Smooth muscle cell (in vitro differentiated cells): Measurements from ENCODE around the gene GNE. TPM values are rescaled to one million over a fixed set of nuclear protein-coding genes. Genes with fewer than 3 reads are reported as not detected.
A peak's percentile ranks its signal among the peaks of the same experiment; 100 is the strongest.
"Not testable (repeated sequence)": the region's sequence is repeated elsewhere in the genome, so short reads cannot be mapped to it uniquely, and the experiment has no call there.

Experiments
- DNase-seq: peaks from one replicate; lab custom pipeline; 2025; ENCODE audit not compliant: unreplicated experiment; lab: John Stamatoyannopoulos, UW
- H2AFZ ChIP-seq: fragments of 200-600 bp; sonication (generic); 2 replicates; pipeline ENCODE4 v1.6.0; 2016; ENCODE audit warnings: antibody characterized with exemption, low read depth, mild to moderate bottlenecking
- H3F3A ChIP-seq: fragments of 200-600 bp; sonication (generic); 2 replicates; pipeline ENCODE4 v1.6.0; 2017; ENCODE audit warnings: antibody characterized with exemption, low read depth
- H3K27ac ChIP-seq: fragments of 200-600 bp; sonication (generic); 2 replicates; pipeline ENCODE4 v1.5.1; 2016; ENCODE audit warnings: low read depth, mild to moderate bottlenecking
- H3K27me3 ChIP-seq: fragments of 200-600 bp; sonication (generic); 2 replicates; pipeline ENCODE4 v1.6.1; 2016; ENCODE audit warnings: low read depth, mild to moderate bottlenecking
- H3K36me3 ChIP-seq: fragments of 200-600 bp; sonication (generic); 2 replicates; pipeline ENCODE4 v1.5.1; 2016; ENCODE audit warnings: low read depth
- H3K4me1 ChIP-seq: fragments of 200-600 bp; sonication (generic); 2 replicates; pipeline ENCODE4 v1.5.1; 2016; ENCODE audit warnings: low read depth
- H3K4me2 ChIP-seq: fragments of 200-600 bp; sonication (generic); 2 replicates; pipeline ENCODE4 v1.6.0; 2016; ENCODE audit warnings: mild to moderate bottlenecking
- H3K4me3 ChIP-seq: fragments of 200-600 bp; sonication (generic); 2 replicates; pipeline ENCODE4 v1.5.1; 2016; ENCODE audit warnings: mild to moderate bottlenecking
- H3K79me2 ChIP-seq: fragments of 200-600 bp; sonication (generic); 2 replicates; pipeline ENCODE4 v1.6.0; 2016; ENCODE audit warnings: low read depth, mild to moderate bottlenecking
- H3K9ac ChIP-seq: fragments of 200-600 bp; sonication (generic); 2 replicates; pipeline ENCODE4 v1.6.0; 2016; ENCODE audit warnings: low read depth
- H3K9me3 ChIP-seq: fragments of 200-600 bp; sonication (generic); replicated peaks from 2 replicates; pipeline ENCODE4 v1.5.1; 2016; ENCODE audit warnings: low read depth
- H4K20me1 ChIP-seq: fragments of 200-600 bp; sonication (generic); 2 replicates; pipeline ENCODE4 v1.6.0; 2016; ENCODE audit warnings: low read depth
- WGBS: methylation state at CpG from one replicate; pipeline ENCODE4 v1.1.7; 2016; ENCODE audit warnings: low lambda C conversion rate; 5-methylcytosine and 5-hydroxymethylcytosine counted together
- polyA plus RNA-seq: library from polyadenylated mRNA; unstranded; fragments of >200 nt; fragmentation: Nextera tagmentation; extraction: Ambion mirVana; gene quantifications from 2 replicates; pipeline ENCODE4 v1.2.1, GENCODE V29; 2016
- total RNA-seq: library from RNA; depleted of rRNA; stranded (reverse); fragments of >200 nt; gene quantifications from 2 replicates; pipeline ENCODE4 v1.2.3, GENCODE V29; 2014
- TF ChIP-seq, protein P1 (sequence below): fragments of 200-600 bp; sonication (generic); IDR thresholded peaks from 2 replicates; pipeline ENCODE4 v1.5.1; 2017; ENCODE audit warnings: borderline replicate concordance, mild to moderate bottlenecking, antibody characterized with exemption; ENCODE audit not compliant: insufficient read depth, poor library complexity, severe bottlenecking

GNE gene
- total and polyA plus RNA-seq, 2 experiments from 2014 or later, result 7.0 to 20.8 TPM

DNA sequence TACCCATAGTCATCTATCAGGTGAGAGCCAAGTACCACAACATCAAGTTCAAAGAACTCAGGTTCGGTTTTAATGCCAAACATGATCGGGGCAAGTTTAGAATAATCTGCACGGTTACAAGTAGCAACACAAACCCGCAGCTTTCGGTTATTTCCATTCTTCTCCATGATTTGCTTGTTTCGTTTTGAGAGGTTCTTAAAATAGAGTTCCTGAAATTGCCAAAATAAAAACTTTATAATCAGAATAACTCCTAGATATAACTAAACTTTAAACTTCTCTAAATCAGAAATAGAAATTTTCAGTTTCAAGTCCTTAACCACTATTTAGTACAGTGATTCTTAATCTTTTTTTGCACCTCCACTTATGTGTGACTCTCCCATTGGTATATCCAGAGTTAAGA is 9.1 kb downstream of the GNE start:
- no peak overlapping the region for H3K9ac ChIP-seq
- H3K9me3 ChIP-seq, result no peaks in the 10 kb centered on the region
- no peak overlapping the region for H3K4me2 ChIP-seq
- H2AFZ ChIP-seq, result no peak overlapping the region
- H3K4me3 ChIP-seq, result no peak overlapping the region
- H3K27ac ChIP-seq, result no peak overlapping the region
- DNase-seq, result no peak
- H3K79me2 ChIP-seq, result peaks cover 52% of the 10 kb centered on the region
- TF ChIP-seq, protein P1, sequence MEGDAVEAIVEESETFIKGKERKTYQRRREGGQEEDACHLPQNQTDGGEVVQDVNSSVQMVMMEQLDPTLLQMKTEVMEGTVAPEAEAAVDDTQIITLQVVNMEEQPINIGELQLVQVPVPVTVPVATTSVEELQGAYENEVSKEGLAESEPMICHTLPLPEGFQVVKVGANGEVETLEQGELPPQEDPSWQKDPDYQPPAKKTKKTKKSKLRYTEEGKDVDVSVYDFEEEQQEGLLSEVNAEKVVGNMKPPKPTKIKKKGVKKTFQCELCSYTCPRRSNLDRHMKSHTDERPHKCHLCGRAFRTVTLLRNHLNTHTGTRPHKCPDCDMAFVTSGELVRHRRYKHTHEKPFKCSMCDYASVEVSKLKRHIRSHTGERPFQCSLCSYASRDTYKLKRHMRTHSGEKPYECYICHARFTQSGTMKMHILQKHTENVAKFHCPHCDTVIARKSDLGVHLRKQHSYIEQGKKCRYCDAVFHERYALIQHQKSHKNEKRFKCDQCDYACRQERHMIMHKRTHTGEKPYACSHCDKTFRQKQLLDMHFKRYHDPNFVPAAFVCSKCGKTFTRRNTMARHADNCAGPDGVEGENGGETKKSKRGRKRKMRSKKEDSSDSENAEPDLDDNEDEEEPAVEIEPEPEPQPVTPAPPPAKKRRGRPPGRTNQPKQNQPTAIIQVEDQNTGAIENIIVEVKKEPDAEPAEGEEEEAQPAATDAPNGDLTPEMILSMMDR, result no peak
- WGBS, result 97% methylated on average over 6 of the region's 6 CpGs
- no peaks in the 10 kb centered on the region for H3F3A ChIP-seq
- H3K4me1 ChIP-seq, result no peaks in the 10 kb centered on the region
- H3K36me3 ChIP-seq, result no peaks in the 10 kb centered on the region
- H4K20me1 ChIP-seq, result peaks cover 78% of the 10 kb centered on the region
- no peaks in the 10 kb centered on the region for H3K27me3 ChIP-seq

DNA sequence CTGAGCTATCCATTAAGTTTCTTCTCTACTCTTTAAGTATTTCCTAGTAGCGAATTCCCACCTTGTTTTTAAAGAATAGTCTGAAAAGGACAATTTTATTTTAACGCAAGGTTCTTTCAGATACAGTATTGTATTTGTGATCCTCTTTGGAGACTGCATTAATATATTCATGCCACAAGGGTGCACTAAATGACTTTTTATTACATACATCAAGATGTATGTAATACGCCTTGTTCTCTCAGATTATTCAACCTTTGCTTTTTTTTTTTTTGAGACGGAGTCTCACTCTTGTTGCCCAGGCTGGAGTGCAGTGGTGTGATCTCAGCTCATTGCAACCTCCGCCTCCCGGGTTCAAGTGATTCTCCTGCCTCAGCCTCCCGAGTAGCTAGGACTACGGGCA is 10.2 kb downstream of the GNE start:
- peaks cover 45% of the 10 kb centered on the region for H3K79me2 ChIP-seq
- WGBS, result 82% methylated on average over 8 of the region's 8 CpGs
- not testable (repeated sequence) for H3K9me3 ChIP-seq, H3K27ac ChIP-seq, DNase-seq, H3K9ac ChIP-seq, H3K36me3 ChIP-seq, H3K27me3 ChIP-seq, H3K4me1 ChIP-seq, H3F3A ChIP-seq, H3K4me3 ChIP-seq, H2AFZ ChIP-seq, H3K4me2 ChIP-seq
- TF ChIP-seq, protein P1, result peak; percentile 35
- peaks cover 70% of the 10 kb centered on the region for H4K20me1 ChIP-seq

DNA sequence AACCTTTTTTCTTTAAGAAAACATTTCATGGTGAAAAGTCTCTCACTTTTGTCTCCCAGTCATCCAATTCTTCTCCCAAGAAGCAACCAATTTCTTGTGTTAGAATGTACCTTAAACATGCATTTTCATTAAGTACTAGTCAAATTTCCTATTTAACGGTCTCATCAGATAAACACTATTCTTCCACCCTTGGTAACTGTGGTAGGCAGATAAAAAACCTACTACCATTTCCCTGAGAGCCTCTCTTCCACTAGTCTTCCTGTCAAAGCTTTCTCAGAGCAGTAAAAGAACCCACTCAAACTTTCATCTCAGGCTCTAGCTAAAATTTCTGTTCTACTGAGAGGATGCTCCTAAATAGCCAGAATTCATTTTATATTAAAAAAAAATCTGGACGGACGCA is 10.9 kb downstream of the GNE start:
- Histone ChIP-seq H2AFZ (no peak overlapping the region), H3K9ac (no peak overlapping the region), H3K79me2 (peaks cover 39% of the 10 kb centered on the region), H3K36me3 (no peaks in the 10 kb centered on the region), H3K27me3 (no peaks in the 10 kb centered on the region), H4K20me1 (peaks cover 67% of the 10 kb centered on the region), H3K27ac (no peak overlapping the region), H3K4me1 (no peaks in the 10 kb centered on the region), H3K4me2 (no peak overlapping the region), H3F3A (no peaks in the 10 kb centered on the region), H3K4me3 (no peak overlapping the region), H3K9me3 (no peaks in the 10 kb centered on the region)
- TF ChIP-seq, protein P1, result no peak
- 100% methylated on average over 3 of the region's 3 CpGs for WGBS
- no peak for DNase-seq

DNA sequence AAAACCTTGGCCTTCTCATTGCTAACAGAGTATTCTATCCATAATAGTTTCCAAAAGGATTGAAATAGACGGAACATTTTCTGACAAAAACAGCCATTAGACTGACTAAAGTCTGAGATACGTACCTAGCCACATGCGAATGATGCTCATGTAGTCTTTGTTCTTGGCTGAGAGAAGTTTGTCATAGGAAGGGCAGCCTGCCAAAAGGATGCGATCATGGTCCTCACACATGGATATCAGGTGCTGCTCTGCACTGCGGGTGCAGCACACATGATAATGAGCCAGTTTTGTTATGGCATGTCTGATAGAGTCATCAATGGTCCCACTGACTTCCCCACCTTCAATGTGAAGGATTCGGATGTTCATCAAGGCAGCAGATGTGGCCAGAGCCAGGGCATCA is 12.3 kb downstream of the GNE start:
- no peaks in the 10 kb centered on the region for H3F3A ChIP-seq
- TF ChIP-seq, protein P1, result no peak
- no peak overlapping the region for H3K27ac ChIP-seq
- H3K4me1 ChIP-seq, result no peaks in the 10 kb centered on the region
- WGBS, result 96% methylated on average over 6 of the region's 6 CpGs
- H3K9ac ChIP-seq, result no peak overlapping the region
- peaks cover 24% of the 10 kb centered on the region for H3K79me2 ChIP-seq
- H4K20me1 ChIP-seq, result peaks cover 60% of the 10 kb centered on the region
- H2AFZ ChIP-seq, result no peak overlapping the region
- DNase-seq, result no peak
- no peaks in the 10 kb centered on the region for H3K9me3 ChIP-seq
- H3K4me2 ChIP-seq, result no peak overlapping the region
- H3K4me3 ChIP-seq, result no peak overlapping the region
- no peaks in the 10 kb centered on the region for H3K27me3 ChIP-seq
- no peaks in the 10 kb centered on the region for H3K36me3 ChIP-seq

DNA sequence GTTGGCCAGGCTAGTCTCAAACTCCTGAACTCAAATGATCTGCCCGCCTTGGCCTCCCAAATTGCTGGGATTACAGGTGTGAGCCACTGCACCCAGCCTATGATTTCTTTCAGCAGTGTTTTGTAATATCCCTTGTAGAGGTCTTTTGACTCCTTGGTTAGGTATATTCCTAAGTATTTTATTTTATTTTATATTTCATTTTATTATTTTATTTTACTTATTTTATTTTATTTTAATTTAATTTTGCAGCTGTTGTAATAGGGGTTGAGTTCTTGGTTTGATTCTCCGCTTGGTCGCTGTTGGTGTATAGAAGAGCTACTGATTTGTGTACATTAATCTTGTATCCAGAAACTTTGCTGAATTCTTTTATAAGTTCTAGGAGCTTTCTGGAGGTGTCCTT is 18.6 kb downstream of the GNE start:
- peaks cover 15% of the 10 kb centered on the region for H4K20me1 ChIP-seq
- not testable (repeated sequence) for H2AFZ ChIP-seq, H3K9ac ChIP-seq, H3K4me3 ChIP-seq, DNase-seq, H3K36me3 ChIP-seq, H3K27me3 ChIP-seq, H3K79me2 ChIP-seq, H3F3A ChIP-seq, H3K4me1 ChIP-seq, H3K27ac ChIP-seq, H3K4me2 ChIP-seq, H3K9me3 ChIP-seq
- WGBS, result 97% methylated on average over 3 of the region's 3 CpGs

DNA sequence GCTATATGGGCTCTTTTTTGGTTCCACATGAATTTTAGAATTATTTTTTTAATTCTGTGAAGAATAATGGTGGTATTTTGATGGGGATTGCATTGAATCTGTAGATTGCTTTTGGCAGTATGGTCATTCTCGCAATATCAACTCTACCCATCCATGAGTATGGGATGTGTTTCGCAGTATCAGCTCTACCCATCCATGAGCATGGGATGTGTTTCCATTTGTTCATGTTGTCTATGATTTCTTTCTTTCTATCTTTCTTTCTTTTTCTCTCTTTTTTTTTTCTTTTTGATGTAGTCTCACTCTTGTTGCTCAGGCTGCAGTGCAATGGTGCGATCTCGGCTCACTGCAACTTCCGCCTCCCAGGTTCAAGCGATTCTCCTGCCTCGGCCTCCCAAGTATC is 19.0 kb downstream of the GNE start:
- not testable (repeated sequence) for DNase-seq, H3K9ac ChIP-seq, H3K27ac ChIP-seq, H3K27me3 ChIP-seq, H3K4me3 ChIP-seq, H3K9me3 ChIP-seq, H3K79me2 ChIP-seq, H3K4me1 ChIP-seq, H3K4me2 ChIP-seq, H2AFZ ChIP-seq, H3K36me3 ChIP-seq, H3F3A ChIP-seq
- H4K20me1 ChIP-seq, result peaks cover 12% of the 10 kb centered on the region
- WGBS, result over 99% methylated on average over 7 of the region's 7 CpGs
